GM19463 (cell line): Measurements from ENCODE around the gene FAM180B.

Experiments
- ATAC-seq: cut with Tn5 transposase; IDR thresholded peaks from one replicate; pipeline ENCODE4 v1.9.1; 2021; ENCODE audit warnings: mild to moderate bottlenecking, moderate library complexity; ENCODE audit not compliant: unreplicated experiment

FAM180B gene

GRCh38 chr11:47566149-47566698 lies 20.3 kb upstream of the FAM180B start:
- ATAC-seq, result no peak

GRCh38 chr11:47569646-47570045 lies 16.8 kb upstream of the FAM180B start:
- ATAC-seq, result no peak

- ATAC-seq, result no peak
Observed at GRCh38 chr11:47570651-47571356, 15.7 kb upstream of the FAM180B start.

- no peak for ATAC-seq
Observed at GRCh38 chr11:47571357-47571729, 15.1 kb upstream of the FAM180B start.

- ATAC-seq, result no peak
Observed at GRCh38 chr11:47571895-47572294, 14.6 kb upstream of the FAM180B start.

- ATAC-seq, result no peak
Observed at GRCh38 chr11:47572715-47573255, 13.7 kb upstream of the FAM180B start.

GRCh38 chr11:47573321-47573720 lies 13.2 kb upstream of the FAM180B start:
- no peak for ATAC-seq

GRCh38 chr11:47577460-47578041 lies 8.9 kb upstream of the FAM180B start:
- ATAC-seq, result no peak

GRCh38 chr11:47578524-47579494 lies 7.7 kb upstream of the FAM180B start, which contains the start of the genes KBTBD4 and NDUFS3:
KBTBD4 (minus strand) TSS chr11:47578970; CDS start chr11:47578951, 19 bp downstream.
NDUFS3 (plus strand) TSS chr11:47579074; CDS start chr11:47579092, 18 bp downstream.
- ATAC-seq, result peak; percentile 93

GRCh38 chr11:47583844-47584243 lies 2.6 kb upstream of the FAM180B start:
- no peak for ATAC-seq

GRCh38 chr11:47587039-47587716 lies 700 bp downstream of the FAM180B start:
- no peak for ATAC-seq

GRCh38 chr11:47587723-47588326 lies 1.3 kb downstream of the FAM180B start:
- ATAC-seq, result no peak

- no peak for ATAC-seq
Observed at GRCh38 chr11:47589118-47589517, 2.6 kb downstream of the FAM180B start.

GRCh38 chr11:47589584-47589976 lies 3.1 kb downstream of the FAM180B start:
- ATAC-seq, result no peak

- no peak for ATAC-seq
Observed at GRCh38 chr11:47589977-47590861, 3.7 kb downstream of the FAM180B start.

GRCh38 chr11:47591764-47592163 lies 5.3 kb downstream of the FAM180B start:
- ATAC-seq, result no peak

GRCh38 chr11:47592251-47592650 lies 5.8 kb downstream of the FAM180B start:
- no peak for ATAC-seq

- ATAC-seq, result no peak
Observed at GRCh38 chr11:47592970-47593369, 6.5 kb downstream of the FAM180B start.

- no peak for ATAC-seq
Observed at GRCh38 chr11:47593492-47593933, 7.0 kb downstream of the FAM180B start.
